HCT116 (cell line): ENCODE measurements around the gene GID4. TPM values are rescaled to one million over a fixed set of nuclear protein-coding genes. Genes with fewer than 3 reads are reported as not detected.

Experiments
- ATAC-seq: fragments of 200-7000 bp; cut with Tn5 transposase; 2 replicates; pipeline ENCODE4 v1.9.1; 2020; ENCODE audit warnings: mild to moderate bottlenecking, moderate library complexity
- BruUV-seq: library from RNA; stranded (reverse); fragments of 400-500 nt; replicated peaks from 2 replicates; lab custom pipeline; 2021; lab: Mats Ljungman, UMichigan
- CTCF ChIA-PET: fragments of 300-600 bp; sonication (Branson Sonifier 250); formaldehyde crosslinking; loops from one replicate; lab custom pipeline; 2021; ENCODE audit warnings: antibody characterized with exemption; lab: Charles Lee
- POLR2A ChIA-PET: fragments of 300-600, 350-600 bp; sonication (Branson Sonifier 250); formaldehyde crosslinking; loops from one replicate; lab custom pipeline; 2021; ENCODE audit warnings: antibody characterized with exemption; lab: Charles Lee
- RAD21 ChIA-PET, 2 experiments: fragments of 300-600 bp; sonication (Branson Sonifier 250); formaldehyde crosslinking; loops; one replicate each; lab custom pipeline; 2023; ENCODE audit warnings: low total read pairs in 2 of 2; ENCODE audit not compliant: uncharacterized antibody in 2 of 2, unreplicated experiment in 2 of 2, low non-redundant PET in 1 of 2; lab: Charles Lee
- DNase-seq: peaks from one replicate; pipeline ENCODE4 v3.0.0-alpha.2; 2010; ENCODE audit warnings: low read depth, low spot score
- H2AFZ ChIP-seq: fragments of 200-600 bp; shearing (Covaris generic), sonication (generic); 2 replicates; pipeline ENCODE4 v1.6.1; 2017; ENCODE audit warnings: low read depth, mixed run types, mixed read lengths, antibody characterized with exemption, low read length; ENCODE audit not compliant: poor library complexity, severe bottlenecking
- H3K27ac ChIP-seq: 2 replicates; pipeline ENCODE4 v1.5.1; 2012; ENCODE audit warnings: low read depth, low read length
- H3K27me3 ChIP-seq: fragments of 200-600 bp; sonication (generic); 2 replicates; pipeline ENCODE4 v1.6.1; 2016; ENCODE audit warnings: mixed run types, low read length, mixed read lengths; ENCODE audit not compliant: insufficient read depth
- H3K36me3 ChIP-seq, 2 experiments: fragments of 200-500 bp in 1 of 2; fragments of 200-600 bp in 1 of 2; sonication (Bioruptor generic) in 1 of 2; sonication (generic) in 1 of 2; 2 replicates each; pipeline versions ENCODE4 v1.5.1 to v1.6.1; 2014 to 2016; ENCODE audit warnings: low read length in 2 of 2, inconsistent platforms in 1 of 2, mixed read lengths in 1 of 2, mixed run types in 1 of 2; ENCODE audit not compliant: insufficient read depth in 2 of 2, control insufficient read depth in 1 of 2
- H3K4me1 ChIP-seq, 2 experiments: fragments of 200-600 bp in 1 of 2; sonication (generic) in 1 of 2; 2 replicates each; pipeline versions ENCODE4 v1.5.1 to v1.6.1; 2012 to 2017; ENCODE audit warnings: low read length in 2 of 2, inconsistent platforms in 1 of 2, mild to moderate bottlenecking in 1 of 2, mixed read lengths in 1 of 2, mixed run types in 1 of 2, moderate library complexity in 1 of 2; ENCODE audit not compliant: insufficient read depth in 2 of 2, control insufficient read depth in 1 of 2
- H3K4me2 ChIP-seq: fragments of 200-600 bp; sonication (generic); 2 replicates; pipeline ENCODE4 v1.6.1; 2017; ENCODE audit warnings: mixed run types, low read length, mixed read lengths
- H3K4me3 ChIP-seq, 2 experiments: fragments of 200-600 bp in 1 of 2; sonication (generic) in 1 of 2; replicated peaks in 1 of 2; 2 replicates each; pipeline ENCODE4 v1.5.1; 2011 to 2016; ENCODE audit warnings: low read length in 2 of 2, control low read depth in 1 of 2, low read depth in 1 of 2, mild to moderate bottlenecking in 1 of 2, mixed read lengths in 1 of 2, mixed run types in 1 of 2
- H3K79me2 ChIP-seq: fragments of 200-600 bp; sonication (generic); 2 replicates; pipeline ENCODE4 v1.6.1; 2017; ENCODE audit warnings: mild to moderate bottlenecking, mixed run types, low read length, moderate library complexity, mixed read lengths; ENCODE audit not compliant: insufficient read depth
- H3K9ac ChIP-seq: fragments of 200-600 bp; sonication (generic); 2 replicates; pipeline ENCODE4 v1.6.1; 2016; ENCODE audit warnings: low read length, mixed read lengths
- H3K9me2 ChIP-seq: fragments of 200-600 bp; sonication (generic), shearing (Covaris generic); 2 replicates; pipeline ENCODE4 v1.6.1; 2017; ENCODE audit warnings: mixed run types, mild to moderate bottlenecking, moderate library complexity; ENCODE audit not compliant: insufficient read depth
- H3K9me3 ChIP-seq, 2 experiments: fragments of 200-500 bp in 1 of 2; fragments of 200-600 bp in 1 of 2; sonication (Bioruptor generic) in 1 of 2; sonication (generic) in 1 of 2; 2 replicates each; pipeline ENCODE4 v1.6.1; 2014 to 2017; ENCODE audit warnings: low read length in 2 of 2, mixed read lengths in 2 of 2, inconsistent platforms in 1 of 2, low read depth in 1 of 2, mild to moderate bottlenecking in 1 of 2, mixed run types in 1 of 2, moderate library complexity in 1 of 2; ENCODE audit not compliant: control insufficient read depth in 1 of 2, insufficient read depth in 1 of 2
- H4K20me1 ChIP-seq: fragments of 200-600 bp; sonication (generic), shearing (Covaris generic); 2 replicates; pipeline ENCODE4 v1.6.1; 2017; ENCODE audit warnings: mixed run types, mild to moderate bottlenecking, moderate library complexity; ENCODE audit not compliant: insufficient read depth
- CBX3 ChIP-seq: IDR thresholded peaks from 2 replicates; pipeline ENCODE4 v1.6.1; 2012; ENCODE audit warnings: low read depth
- CEBPB ChIP-seq: IDR thresholded peaks from 2 replicates; pipeline ENCODE4 v1.6.1; 2012; ENCODE audit warnings: low read depth
- CTCF ChIP-seq, 3 experiments: fragments of 200-600 bp in 1 of 3; sonication (generic) in 1 of 3; IDR thresholded peaks in 2 of 3; conservative IDR thresholded peaks in 1 of 3; 2 replicates each; pipeline ENCODE4 v1.5.1; 2012 to 2017; ENCODE audit warnings: low read depth in 2 of 3, low read length in 2 of 3, antibody characterized with exemption in 1 of 3, borderline replicate concordance in 1 of 3, control low read depth in 1 of 3, mild to moderate bottlenecking in 1 of 3, mixed read lengths in 1 of 3, mixed run types in 1 of 3, moderate library complexity in 1 of 3; ENCODE audit not compliant: insufficient read depth in 1 of 3
- EGR1 ChIP-seq: IDR thresholded peaks from 2 replicates; pipeline ENCODE4 v1.6.1; 2012; ENCODE audit warnings: low read depth
- ELF1 ChIP-seq: IDR thresholded peaks from 2 replicates; pipeline ENCODE4 v1.6.1; 2012; ENCODE audit warnings: low read depth, borderline replicate concordance
- EZH2phosphoT487 ChIP-seq: fragments of 200-600 bp; IDR thresholded peaks from 2 replicates; pipeline ENCODE4 v1.6.1; 2018; ENCODE audit warnings: antibody characterized with exemption, borderline replicate concordance
- JUND ChIP-seq: IDR thresholded peaks from 2 replicates; pipeline ENCODE4 v1.6.1; 2012
- POLR2AphosphoS5 ChIP-seq: IDR thresholded peaks from 2 replicates; pipeline ENCODE4 v1.6.1; 2011; ENCODE audit warnings: mild to moderate bottlenecking, low read depth, low read length, moderate library complexity
- RAD21 ChIP-seq: IDR thresholded peaks from 2 replicates; pipeline ENCODE4 v1.6.1; 2012; ENCODE audit warnings: low read depth, mild to moderate bottlenecking
- SIN3A ChIP-seq: IDR thresholded peaks from 2 replicates; pipeline ENCODE4 v1.6.1; 2012; ENCODE audit warnings: low read depth
- SP1 ChIP-seq: IDR thresholded peaks from 2 replicates; pipeline ENCODE4 v1.6.1; 2012; ENCODE audit warnings: low read depth
- SRF ChIP-seq: IDR thresholded peaks from 2 replicates; pipeline ENCODE4 v1.6.1; 2012; ENCODE audit warnings: low read depth
- TCF7L2 ChIP-seq: IDR thresholded peaks from 2 replicates; pipeline ENCODE4 v1.7.0; 2011; ENCODE audit warnings: borderline replicate concordance, inconsistent platforms; ENCODE audit not compliant: insufficient read depth, insufficient read length; ENCODE audit errors: extremely low read depth
- ZBTB33 ChIP-seq: IDR thresholded peaks from 2 replicates; pipeline ENCODE4 v1.6.1; 2011; ENCODE audit warnings: mild to moderate bottlenecking, low read length, moderate library complexity; ENCODE audit not compliant: insufficient replicate concordance; ENCODE audit errors: extremely low read depth
- ZNF274 ChIP-seq: fragments of 200-500 bp; sonication (Bioruptor generic); IDR thresholded peaks from 2 replicates; pipeline ENCODE4 v1.6.1; 2014; ENCODE audit warnings: mild to moderate bottlenecking, low read depth, low read length, inconsistent platforms
- intact Hi-C: fragments of 100-400 bp; cut with micrococcal nuclease; formaldehyde crosslinking; loops from 2 replicates; pipeline ENCODE4 v1.10.0; 2022
- total RNA-seq: library from RNA; stranded (reverse); gene quantifications from one replicate; pipeline ENCODE4 v1.2.1, GENCODE V29; 2021; ENCODE audit not compliant: unreplicated experiment
- TF ChIP-seq, protein P1 (sequence below): IDR thresholded peaks from 2 replicates; pipeline ENCODE4 v1.6.1; 2012
- TF ChIP-seq, protein P2 (sequence below): IDR thresholded peaks from 2 replicates; pipeline ENCODE4 v1.6.1; 2012; ENCODE audit warnings: low read depth
- TF ChIP-seq, protein P3 (sequence below): IDR thresholded peaks from 2 replicates; pipeline ENCODE4 v1.6.1; 2012

The GID4 gene
- total RNA-seq, 1 experiment from 2014 or later = 10.8 TPM

DNA sequence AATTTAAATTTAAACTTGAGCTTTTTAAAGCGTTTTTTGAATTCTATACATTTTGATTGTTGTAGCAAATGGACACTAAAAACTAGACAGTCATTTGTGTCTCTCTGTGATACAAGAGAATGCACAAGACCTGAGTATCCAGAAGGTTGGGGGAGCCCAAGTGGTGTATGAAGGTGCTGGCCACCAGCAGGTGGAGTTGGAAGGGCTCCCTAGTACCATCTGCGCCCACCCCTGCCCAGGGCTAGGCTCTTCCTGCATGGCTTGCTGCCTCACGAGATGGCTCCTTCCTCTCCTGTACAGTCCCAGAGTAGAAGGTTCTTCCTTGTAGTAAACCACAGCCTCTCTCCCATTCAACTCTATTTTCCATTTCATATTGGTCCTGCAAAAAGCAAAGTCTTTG is 17.0 kb downstream of the GID4 start:
- no peaks in the 10 kb centered on the region for H3K9me3 ChIP-seq
- intact Hi-C loops = no loop called here
- TF ChIP-seq RAD21 (no peak), SRF (no peak), CBX3 (no peak), ZNF274 (no peak), EZH2phosphoT487 (no peak), EGR1 (no peak), CTCF (IDR thresholded peaks at IDR 0.05 in 2 of 3, conservative IDR thresholded peaks at IDR 0.05 in 1 of 3; ENCODE audit: borderline replicate concordance in 1 of 3, insufficient read depth in 1 of 3, low read depth in 2 of 3, low read length in 2 of 3) (no peak), ELF1 (no peak), CEBPB (no peak), ZBTB33 (no peak), POLR2AphosphoS5 (no peak), SP1 (no peak), JUND (no peak), SIN3A (no peak), TCF7L2 (no peak)
- TF ChIP-seq, protein P1, sequence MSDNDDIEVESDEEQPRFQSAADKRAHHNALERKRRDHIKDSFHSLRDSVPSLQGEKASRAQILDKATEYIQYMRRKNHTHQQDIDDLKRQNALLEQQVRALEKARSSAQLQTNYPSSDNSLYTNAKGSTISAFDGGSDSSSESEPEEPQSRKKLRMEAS = no peak
- TF ChIP-seq, protein P2, sequence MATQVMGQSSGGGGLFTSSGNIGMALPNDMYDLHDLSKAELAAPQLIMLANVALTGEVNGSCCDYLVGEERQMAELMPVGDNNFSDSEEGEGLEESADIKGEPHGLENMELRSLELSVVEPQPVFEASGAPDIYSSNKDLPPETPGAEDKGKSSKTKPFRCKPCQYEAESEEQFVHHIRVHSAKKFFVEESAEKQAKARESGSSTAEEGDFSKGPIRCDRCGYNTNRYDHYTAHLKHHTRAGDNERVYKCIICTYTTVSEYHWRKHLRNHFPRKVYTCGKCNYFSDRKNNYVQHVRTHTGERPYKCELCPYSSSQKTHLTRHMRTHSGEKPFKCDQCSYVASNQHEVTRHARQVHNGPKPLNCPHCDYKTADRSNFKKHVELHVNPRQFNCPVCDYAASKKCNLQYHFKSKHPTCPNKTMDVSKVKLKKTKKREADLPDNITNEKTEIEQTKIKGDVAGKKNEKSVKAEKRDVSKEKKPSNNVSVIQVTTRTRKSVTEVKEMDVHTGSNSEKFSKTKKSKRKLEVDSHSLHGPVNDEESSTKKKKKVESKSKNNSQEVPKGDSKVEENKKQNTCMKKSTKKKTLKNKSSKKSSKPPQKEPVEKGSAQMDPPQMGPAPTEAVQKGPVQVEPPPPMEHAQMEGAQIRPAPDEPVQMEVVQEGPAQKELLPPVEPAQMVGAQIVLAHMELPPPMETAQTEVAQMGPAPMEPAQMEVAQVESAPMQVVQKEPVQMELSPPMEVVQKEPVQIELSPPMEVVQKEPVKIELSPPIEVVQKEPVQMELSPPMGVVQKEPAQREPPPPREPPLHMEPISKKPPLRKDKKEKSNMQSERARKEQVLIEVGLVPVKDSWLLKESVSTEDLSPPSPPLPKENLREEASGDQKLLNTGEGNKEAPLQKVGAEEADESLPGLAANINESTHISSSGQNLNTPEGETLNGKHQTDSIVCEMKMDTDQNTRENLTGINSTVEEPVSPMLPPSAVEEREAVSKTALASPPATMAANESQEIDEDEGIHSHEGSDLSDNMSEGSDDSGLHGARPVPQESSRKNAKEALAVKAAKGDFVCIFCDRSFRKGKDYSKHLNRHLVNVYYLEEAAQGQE = no peak
- TF ChIP-seq, protein P3, sequence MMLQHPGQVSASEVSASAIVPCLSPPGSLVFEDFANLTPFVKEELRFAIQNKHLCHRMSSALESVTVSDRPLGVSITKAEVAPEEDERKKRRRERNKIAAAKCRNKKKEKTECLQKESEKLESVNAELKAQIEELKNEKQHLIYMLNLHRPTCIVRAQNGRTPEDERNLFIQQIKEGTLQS = no peak

More for the DNA sequence above, 17.0 kb downstream of the GID4 start:
- ChIA-PET CTCF (no interaction called here), RAD21 (no interaction called here), POLR2A (no interaction called here)
- Histone ChIP-seq H4K20me1 (no peaks in the 10 kb centered on the region), H3K4me1 (no peaks in the 10 kb centered on the region), H3K9me2 (no peaks in the 10 kb centered on the region), H3K36me3 (peaks cover 13 to 14% of the 10 kb centered on the region in 2 experiments; a peak in 3 of 4 replicates), H3K79me2 (no peaks in the 10 kb centered on the region), H3K4me3 (no peak overlapping the region), H3K9ac (no peak overlapping the region), H3K27ac (no peak overlapping the region), H3K27me3 (no peaks in the 10 kb centered on the region), H2AFZ (no peak overlapping the region), H3K4me2 (no peak overlapping the region)
- no TSS peak for BruUV-seq
- ATAC-seq (peak; percentile 74), DNase-seq (no peak)
